K562 (cell line): Measurements from ENCODE around the gene PSMC2. TPM values are rescaled to one million over a fixed set of nuclear protein-coding genes. Genes with fewer than 3 reads are reported as not detected.
A peak's percentile ranks its signal among the peaks of the same experiment; 100 is the strongest.

Source experiments
- CAMTA2 ChIP-seq: fragments of 250-450 bp; sonication (Bioruptor Pico); conservative IDR thresholded peaks from 2 replicates; pipeline ENCODE4 v1.5.1; 2022
- CREM ChIP-seq: IDR thresholded peaks from 2 replicates; pipeline ENCODE4 v1.6.1; 2014; ENCODE audit warnings: antibody characterized with exemption, low read depth
- ILK ChIP-seq: fragments of 450-650 bp; IDR thresholded peaks from 2 replicates; pipeline ENCODE4 v1.6.1; 2016; ENCODE audit warnings: missing genetic modification characterization, low read depth, mild to moderate bottlenecking, missing compliant biosample characterization, moderate library complexity, borderline replicate concordance
- PHTF2 ChIP-seq: fragments of 250-450 bp; sonication (Bioruptor Pico); IDR thresholded peaks from 2 replicates; pipeline ENCODE4 v1.5.0; 2021; ENCODE audit warnings: mild to moderate bottlenecking
- POLR2A ChIP-seq: fragments of 450-650 bp; conservative IDR thresholded peaks from 2 replicates; pipeline ENCODE4 v1.6.1; 2016
- ZFX ChIP-seq: sonication (generic); formaldehyde crosslinking; IDR thresholded peaks from 2 replicates; pipeline ENCODE4 v1.8.0; 2022; ENCODE audit warnings: mild to moderate bottlenecking, missing genetic modification reagents, moderate library complexity
- ZNF140 ChIP-seq: fragments of 250-450 bp; sonication (Bioruptor Pico); IDR thresholded peaks from 2 replicates; pipeline ENCODE4 v1.8.0; 2021; ENCODE audit warnings: moderate library complexity, mild to moderate bottlenecking, inconsistent platforms
- polyA plus RNA-seq, 8 experiments: library from polyadenylated mRNA; depleted of rRNA in 4 of 8; stranded (reverse) in 5 of 8; unstranded in 3 of 8; fragments of >200 nt; fragmentation: Nextera tagmentation in 2 of 8; fragmentation: Illumina TruSeq in 1 of 8; extraction: Ambion mirVana in 2 of 8; extraction: Trizol in 1 of 8; gene quantifications; 2 replicates each; pipeline versions ENCODE4 v1.2.1 to v1.2.3, GENCODE V29; 2011 to 2014; ENCODE audit warnings: inconsistent platforms in 1 of 8, missing spikeins in 1 of 8
- total RNA-seq, 7 experiments: library from RNA; depleted of rRNA in 6 of 7; stranded (reverse); fragments of >200 nt in 6 of 7; fragmentation: Illumina TruSeq in 2 of 7; extraction: Trizol in 2 of 7; gene quantifications; 2 replicates each; pipeline versions ENCODE4 v1.2.1 to v1.2.3, GENCODE V29; 2011 to 2021; ENCODE audit warnings: low replicate concordance in 1 of 7
- TF ChIP-seq, protein P1 (sequence below): IDR thresholded peaks from 2 replicates; pipeline ENCODE4 v1.6.1; 2011; ENCODE audit not compliant: insufficient read length; ENCODE audit errors: extremely low read depth
- TF ChIP-seq, protein P2 (sequence below): fragments of 250-450 bp; sonication (Bioruptor Pico); IDR thresholded peaks from 2 replicates; pipeline ENCODE4 v1.4.0; 2020; ENCODE audit warnings: mild to moderate bottlenecking, moderate library complexity

PSMC2 gene
- total and polyA plus RNA-seq, 9 of the 15 experiments (the other 6 are each of a cell fraction or from before 2014, with no cell fraction given), result 316 to 1,105 (median 511) TPM

GRCh38 chr7:103379270-103379975 lies 32.0 kb downstream of the PSMC2 start (continued):
- TF ChIP-seq ILK (tag), result no peak
- 0 out of 2 replicates have a peak, but pooled peaks have one; percentile 5 for TF ChIP-seq CREM
- TF ChIP-seq ZNF140 (CRISPR knock-in tag), result no peak
- TF ChIP-seq PHTF2 (CRISPR knock-in tag), result no peak
- no peak for TF ChIP-seq CAMTA2 (CRISPR knock-in tag)
- TF ChIP-seq ZFX (CRISPR knock-in tag), result no peak
- TF ChIP-seq, protein P1, sequence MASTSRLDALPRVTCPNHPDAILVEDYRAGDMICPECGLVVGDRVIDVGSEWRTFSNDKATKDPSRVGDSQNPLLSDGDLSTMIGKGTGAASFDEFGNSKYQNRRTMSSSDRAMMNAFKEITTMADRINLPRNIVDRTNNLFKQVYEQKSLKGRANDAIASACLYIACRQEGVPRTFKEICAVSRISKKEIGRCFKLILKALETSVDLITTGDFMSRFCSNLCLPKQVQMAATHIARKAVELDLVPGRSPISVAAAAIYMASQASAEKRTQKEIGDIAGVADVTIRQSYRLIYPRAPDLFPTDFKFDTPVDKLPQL, result peak; percentile 80
- peak; percentile 60 for TF ChIP-seq POLR2A
- TF ChIP-seq, protein P2, sequence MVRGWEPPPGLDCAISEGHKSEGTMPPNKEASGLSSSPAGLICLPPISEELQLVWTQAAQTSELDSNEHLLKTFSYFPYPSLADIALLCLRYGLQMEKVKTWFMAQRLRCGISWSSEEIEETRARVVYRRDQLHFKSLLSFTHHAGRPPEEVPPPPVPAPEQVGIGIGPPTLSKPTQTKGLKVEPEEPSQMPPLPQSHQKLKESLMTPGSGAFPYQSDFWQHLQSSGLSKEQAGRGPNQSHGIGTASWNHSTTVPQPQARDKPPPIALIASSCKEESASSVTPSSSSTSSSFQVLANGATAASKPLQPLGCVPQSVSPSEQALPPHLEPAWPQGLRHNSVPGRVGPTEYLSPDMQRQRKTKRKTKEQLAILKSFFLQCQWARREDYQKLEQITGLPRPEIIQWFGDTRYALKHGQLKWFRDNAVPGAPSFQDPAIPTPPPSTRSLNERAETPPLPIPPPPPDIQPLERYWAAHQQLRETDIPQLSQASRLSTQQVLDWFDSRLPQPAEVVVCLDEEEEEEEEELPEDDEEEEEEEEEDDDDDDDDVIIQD, result no peak
